GM12875 (cell line): ENCODE measurements around the gene GNG13.

Experiments
- H3K4me3 ChIP-seq: one replicate; pipeline ENCODE4 v1.5.1; 2011; ENCODE audit warnings: low read depth, low read length, control low read depth
- CTCF ChIP-seq: IDR thresholded peaks from 2 replicates; pipeline ENCODE4 v1.5.1; 2011; ENCODE audit warnings: low read depth, mild to moderate bottlenecking, control low read depth, inconsistent platforms, low read length, moderate library complexity, borderline replicate concordance; ENCODE audit not compliant: insufficient read depth

The GNG13 gene

DNA sequence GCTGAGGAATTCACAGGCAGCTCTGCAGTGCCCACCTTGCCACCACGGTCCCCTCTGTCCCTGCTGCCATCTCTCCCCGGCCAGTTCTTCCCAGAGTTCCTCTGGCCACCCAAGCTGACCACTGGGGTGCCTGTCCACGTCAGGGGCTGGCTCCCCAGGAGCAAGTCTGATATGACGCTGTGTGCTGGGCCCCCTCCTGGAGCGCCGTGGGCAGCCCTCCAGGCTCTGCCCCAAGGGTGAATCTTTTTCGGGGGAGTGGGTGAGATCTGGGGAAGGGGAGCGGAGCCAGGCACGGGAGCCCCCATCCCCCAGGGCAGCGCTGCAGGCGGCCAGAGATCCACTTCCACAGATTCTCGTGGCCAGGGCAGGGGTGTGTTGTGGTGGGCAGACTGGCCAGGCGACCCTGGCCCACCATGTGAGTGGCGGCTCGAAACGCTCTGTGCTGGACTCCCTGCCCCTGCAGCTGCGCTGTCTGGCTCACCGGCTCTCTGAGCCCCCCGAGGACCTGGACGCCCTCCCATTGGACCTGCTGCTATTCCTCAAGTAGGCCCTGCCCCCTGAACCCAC lies 36.3 kb downstream of the GNG13 start:
- no peak for TF ChIP-seq CTCF
- no peak overlapping the region for H3K4me3 ChIP-seq

DNA sequence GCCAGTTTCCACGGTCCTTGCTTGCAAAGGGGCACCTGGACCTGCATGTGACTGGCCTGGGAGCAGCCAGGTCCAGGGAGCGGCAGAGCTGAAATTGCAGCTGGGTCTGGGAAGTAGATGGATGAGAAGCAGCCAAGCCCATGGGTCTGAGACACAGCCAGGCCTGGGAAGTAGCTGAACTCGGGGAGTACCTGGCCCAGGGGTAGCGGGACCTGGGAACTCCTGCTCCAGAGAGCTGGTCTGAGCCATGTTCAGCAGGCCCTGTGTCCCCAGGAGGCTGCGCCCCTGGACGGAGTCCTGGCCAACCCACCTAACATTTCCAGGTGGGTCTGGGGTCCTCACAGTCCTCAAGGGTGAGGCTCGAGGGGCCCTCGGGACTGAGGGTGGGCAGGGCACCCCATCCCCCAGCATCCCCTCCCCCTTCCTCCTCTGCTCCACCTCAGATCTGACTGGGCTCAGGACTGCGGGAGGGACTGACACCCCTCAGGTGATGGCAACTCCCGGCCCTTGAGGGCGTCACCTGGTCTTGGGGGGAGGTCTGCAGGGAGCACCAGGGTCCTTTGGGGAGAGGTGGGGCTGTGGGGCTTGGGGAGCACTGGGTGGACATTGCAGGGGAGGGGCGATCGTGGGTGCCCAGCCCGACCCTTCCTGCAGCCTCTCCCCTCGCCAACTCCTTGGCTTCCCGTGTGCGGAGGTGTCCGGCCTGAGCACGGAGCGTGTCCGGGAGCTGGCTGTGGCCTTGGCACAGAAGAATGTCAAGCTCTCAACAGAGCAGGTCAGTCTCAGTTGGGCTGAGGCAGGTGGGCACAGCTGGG lies 37.0 kb downstream of the GNG13 start:
- no peak for TF ChIP-seq CTCF

GRCh38 chr16:762595-763268 lies 37.8 kb downstream of the GNG13 start:
- TF ChIP-seq CTCF: no peak
- H3K4me3 ChIP-seq: no peak overlapping the region

More for the DNA sequence above, 37.0 kb downstream of the GNG13 start:
- no peak overlapping the region for H3K4me3 ChIP-seq

- no peak for TF ChIP-seq CTCF
- no peak overlapping the region for H3K4me3 ChIP-seq
Measured at GRCh38 chr16:761625-762513, 38.7 kb downstream of the GNG13 start.

DNA sequence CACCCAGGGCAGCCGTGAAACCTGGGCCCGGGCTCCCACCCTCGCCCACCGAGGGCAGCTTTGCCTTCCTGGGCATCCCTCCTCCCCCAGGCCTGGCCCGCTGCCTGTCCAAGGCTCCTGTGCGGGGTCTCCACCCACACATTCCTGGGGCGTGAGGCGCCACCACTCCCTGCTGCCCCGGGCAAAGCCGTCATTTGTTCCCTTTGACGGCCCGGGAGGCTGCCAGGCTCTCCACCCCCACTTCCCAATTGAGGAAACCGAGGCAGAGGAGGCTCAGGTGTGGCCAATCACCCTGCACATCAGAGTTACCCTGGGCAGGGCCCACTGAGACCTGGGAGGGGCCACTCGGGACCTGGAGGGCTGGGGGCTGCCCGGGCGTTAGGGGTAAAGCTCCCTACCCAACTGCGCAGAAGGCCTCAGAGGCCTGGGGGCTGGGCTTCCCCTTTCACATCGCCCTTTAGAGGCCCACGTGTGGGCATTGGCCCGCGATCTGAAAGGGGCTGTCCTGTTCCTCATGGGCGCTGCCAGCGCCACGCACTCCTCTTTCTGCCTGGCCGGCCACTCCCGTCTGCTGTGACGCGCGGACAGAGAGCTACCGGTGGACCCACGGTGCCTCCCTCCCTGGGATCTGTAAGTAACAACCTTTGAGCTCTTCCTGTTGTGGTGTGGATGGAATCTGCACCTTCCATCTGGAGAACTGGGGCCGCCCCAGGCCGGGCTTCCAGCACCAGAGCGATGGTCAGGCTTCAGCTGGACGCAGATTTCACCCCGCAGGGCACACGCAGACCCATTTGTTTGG lies 39.8 kb downstream of the GNG13 start, which contains the start of gene MSLN:
MSLN (plus strand) TSS at position 190 of the 799 bp plus-strand sequence. CDS start 1,947 bp downstream, outside the sequence.
- no peak for TF ChIP-seq CTCF
- no peak within 1 kb of the TSS for H3K4me3 ChIP-seq

DNA sequence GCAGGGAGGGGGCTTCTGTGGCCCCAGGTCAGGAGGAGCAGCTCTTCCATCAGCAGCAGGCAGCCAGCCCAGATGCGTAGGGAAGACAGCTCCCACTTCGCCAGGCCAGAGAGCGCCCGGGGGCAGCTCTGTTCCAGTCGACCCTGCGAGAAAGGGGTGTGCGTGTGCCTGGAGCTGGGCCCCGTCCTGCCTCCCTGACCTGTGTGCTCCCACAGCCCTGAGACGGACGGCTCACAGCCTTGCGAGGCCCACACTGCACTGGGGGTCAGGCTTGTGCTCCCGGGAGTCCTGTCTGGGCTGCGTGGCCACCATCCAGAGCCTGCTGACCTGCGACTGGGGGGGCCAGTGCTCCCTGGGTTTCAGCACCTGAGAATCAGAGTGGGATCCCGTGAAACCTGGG lies 40.5 kb downstream of the GNG13 start:
- no peak overlapping the region for H3K4me3 ChIP-seq
- TF ChIP-seq CTCF: no peak
